Measurements from ENCODE around the gene LEFTY1.

DNA sequence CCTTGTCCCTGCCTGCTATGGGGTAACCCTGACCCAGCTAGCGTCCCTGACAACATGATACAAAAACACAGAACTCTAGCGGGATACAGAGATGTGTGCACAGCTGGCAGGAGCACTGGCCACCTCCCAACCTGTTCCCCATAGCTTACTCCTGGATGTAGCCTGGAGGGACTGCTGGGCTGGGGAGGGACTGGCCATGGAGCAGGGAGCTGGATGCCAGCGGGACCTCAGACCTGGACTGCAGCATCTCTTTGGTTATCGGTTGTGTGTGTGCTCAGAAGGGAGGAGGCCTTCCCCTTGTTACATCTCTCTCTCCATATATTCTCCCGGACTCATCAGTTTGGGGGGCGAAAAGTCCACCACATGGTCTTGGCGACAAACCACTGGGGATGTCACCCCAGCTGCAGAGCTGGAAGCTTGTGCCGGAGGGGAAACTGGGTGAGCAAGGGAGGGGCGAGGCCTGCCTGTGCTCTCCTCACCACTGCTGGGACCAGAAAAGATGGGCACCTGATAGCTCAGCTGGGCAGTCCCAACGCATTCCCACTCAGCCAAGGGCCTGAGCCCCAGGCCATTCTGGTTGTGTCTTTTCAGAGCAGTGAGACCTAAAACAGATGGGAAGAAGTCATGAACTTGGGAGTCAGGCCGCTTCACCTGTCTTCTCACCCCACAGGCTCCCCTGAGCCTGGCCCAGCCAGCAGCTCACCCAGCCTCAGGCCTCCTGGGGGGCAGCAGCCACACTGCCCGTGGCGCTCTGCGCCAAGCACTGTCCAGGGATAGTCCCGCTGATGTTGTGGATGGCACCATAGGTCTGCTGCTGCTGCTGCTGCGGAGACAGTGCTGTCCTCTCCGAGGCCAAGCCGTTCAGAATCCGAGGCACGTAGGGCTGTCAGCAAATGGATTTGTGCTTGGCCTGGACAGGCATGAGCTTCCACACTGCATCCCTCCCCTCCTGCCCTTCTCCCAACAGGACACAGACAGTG lies 42.3 kb downstream of the LEFTY1 start:
- TF ChIP-seq BHLHE40 (IDR thresholded peaks at IDR 0.05; ENCODE audit: low read depth, low read length): no peak
- TF ChIP-seq, protein P1, sequence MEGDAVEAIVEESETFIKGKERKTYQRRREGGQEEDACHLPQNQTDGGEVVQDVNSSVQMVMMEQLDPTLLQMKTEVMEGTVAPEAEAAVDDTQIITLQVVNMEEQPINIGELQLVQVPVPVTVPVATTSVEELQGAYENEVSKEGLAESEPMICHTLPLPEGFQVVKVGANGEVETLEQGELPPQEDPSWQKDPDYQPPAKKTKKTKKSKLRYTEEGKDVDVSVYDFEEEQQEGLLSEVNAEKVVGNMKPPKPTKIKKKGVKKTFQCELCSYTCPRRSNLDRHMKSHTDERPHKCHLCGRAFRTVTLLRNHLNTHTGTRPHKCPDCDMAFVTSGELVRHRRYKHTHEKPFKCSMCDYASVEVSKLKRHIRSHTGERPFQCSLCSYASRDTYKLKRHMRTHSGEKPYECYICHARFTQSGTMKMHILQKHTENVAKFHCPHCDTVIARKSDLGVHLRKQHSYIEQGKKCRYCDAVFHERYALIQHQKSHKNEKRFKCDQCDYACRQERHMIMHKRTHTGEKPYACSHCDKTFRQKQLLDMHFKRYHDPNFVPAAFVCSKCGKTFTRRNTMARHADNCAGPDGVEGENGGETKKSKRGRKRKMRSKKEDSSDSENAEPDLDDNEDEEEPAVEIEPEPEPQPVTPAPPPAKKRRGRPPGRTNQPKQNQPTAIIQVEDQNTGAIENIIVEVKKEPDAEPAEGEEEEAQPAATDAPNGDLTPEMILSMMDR (conservative IDR thresholded peaks at IDR 0.05; ENCODE audit: low read depth, low read length): no peak
- TF ChIP-seq SMC3 (IDR thresholded peaks at IDR 0.05; ENCODE audit: low read depth, low read length): no peak
- no peak for TF ChIP-seq MXI1 (IDR thresholded peaks at IDR 0.05; ENCODE audit: borderline replicate concordance, low read depth, low read length)
- TF ChIP-seq CEBPB (IDR thresholded peaks at IDR 0.05; ENCODE audit: low read depth, low read length): no peak
